Measurements from ENCODE around the gene SRL. TPM values are rescaled to one million over a fixed set of nuclear protein-coding genes. Genes with fewer than 3 reads are reported as not detected.

SRL gene
- total RNA-seq, 4 donors from 2014 or later: 0.84 to 3.6 (median 1.5) TPM

DNA sequence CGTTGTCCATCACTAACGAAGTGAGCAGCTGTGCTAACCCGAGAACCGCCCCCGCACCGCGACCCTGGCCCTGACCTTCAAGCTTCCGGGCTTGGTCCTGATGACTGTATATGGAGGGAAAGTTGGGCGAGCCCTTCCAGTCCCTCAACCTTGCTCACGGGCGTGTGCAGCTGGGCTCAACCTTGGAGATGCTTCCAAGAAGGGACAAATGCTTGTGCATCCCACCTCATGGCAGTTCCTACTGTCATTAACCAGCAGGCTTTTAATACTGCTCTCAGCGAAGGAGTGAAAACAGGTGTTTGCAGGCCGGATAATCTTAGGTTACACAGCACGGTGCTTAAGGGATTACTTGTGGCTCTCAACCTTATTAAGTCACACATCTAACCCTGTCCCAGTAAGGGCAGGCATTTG lies 33.5 kb downstream of the SRL start:
- DNase-seq (ENCODE audit: low spot score in 2 of 2): no peak
- Histone ChIP-seq H3K36me3 (no peaks in the 10 kb centered on the region), H3K4me3 (no peak overlapping the region), H3K27me3 (no peaks in the 10 kb centered on the region), H3K9me3 (no peaks in the 10 kb centered on the region), H3K4me1 (no peaks in the 10 kb centered on the region), H3K27ac (no peak overlapping the region)
- 57 to 61% methylated on average over 13 to 14 of the region's 14 CpGs for WGBS, 2 donors
- TF ChIP-seq, protein P1, sequence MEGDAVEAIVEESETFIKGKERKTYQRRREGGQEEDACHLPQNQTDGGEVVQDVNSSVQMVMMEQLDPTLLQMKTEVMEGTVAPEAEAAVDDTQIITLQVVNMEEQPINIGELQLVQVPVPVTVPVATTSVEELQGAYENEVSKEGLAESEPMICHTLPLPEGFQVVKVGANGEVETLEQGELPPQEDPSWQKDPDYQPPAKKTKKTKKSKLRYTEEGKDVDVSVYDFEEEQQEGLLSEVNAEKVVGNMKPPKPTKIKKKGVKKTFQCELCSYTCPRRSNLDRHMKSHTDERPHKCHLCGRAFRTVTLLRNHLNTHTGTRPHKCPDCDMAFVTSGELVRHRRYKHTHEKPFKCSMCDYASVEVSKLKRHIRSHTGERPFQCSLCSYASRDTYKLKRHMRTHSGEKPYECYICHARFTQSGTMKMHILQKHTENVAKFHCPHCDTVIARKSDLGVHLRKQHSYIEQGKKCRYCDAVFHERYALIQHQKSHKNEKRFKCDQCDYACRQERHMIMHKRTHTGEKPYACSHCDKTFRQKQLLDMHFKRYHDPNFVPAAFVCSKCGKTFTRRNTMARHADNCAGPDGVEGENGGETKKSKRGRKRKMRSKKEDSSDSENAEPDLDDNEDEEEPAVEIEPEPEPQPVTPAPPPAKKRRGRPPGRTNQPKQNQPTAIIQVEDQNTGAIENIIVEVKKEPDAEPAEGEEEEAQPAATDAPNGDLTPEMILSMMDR (IDR thresholded peaks at IDR 0.05): no peak
- no peak for TF ChIP-seq EP300 (IDR thresholded peaks at IDR 0.05)
- TF ChIP-seq POLR2A (IDR thresholded peaks at IDR 0.05): no peak

DNA sequence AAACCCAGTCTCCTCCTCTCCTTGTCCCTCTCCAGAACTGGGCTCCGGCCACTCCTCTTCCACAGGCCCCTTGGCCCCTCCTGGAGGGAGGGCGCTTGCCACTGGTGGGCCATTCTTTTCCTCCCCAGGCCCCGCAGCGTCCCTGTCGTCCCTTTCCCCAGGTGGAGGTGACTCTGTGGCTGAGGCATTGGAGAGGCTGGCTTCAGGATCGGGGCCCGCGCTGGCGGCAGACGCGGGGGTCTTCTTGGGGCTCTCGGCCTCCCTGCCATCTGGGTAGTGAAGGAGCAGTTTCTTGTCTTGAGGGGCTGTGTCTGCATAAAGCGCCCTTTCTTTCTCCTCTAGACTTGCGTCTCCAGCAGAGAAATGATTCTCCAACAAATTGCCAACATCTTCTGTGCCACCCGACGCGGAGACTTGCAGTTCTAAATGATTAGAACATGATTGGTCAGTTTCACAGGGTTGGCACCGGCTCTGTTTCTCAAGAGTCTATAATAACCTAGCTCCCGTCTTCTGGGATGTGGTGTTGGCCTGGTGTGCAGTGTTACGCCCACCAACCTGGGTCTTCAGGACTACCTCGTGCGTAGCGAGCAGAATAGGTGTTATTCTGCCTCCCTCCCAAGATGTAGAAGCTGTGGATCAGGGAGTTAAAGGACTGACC lies 34.1 kb downstream of the SRL start:
- Histone ChIP-seq H3K4me3 (no peak overlapping the region), H3K36me3 (no peaks in the 10 kb centered on the region), H3K4me1 (no peaks in the 10 kb centered on the region), H3K27ac (no peak overlapping the region), H3K27me3 (no peaks in the 10 kb centered on the region), H3K9me3 (no peaks in the 10 kb centered on the region)
- WGBS, 2 donors: 78 to 79% methylated on average over 23 of the region's 23 CpGs
- no peak for DNase-seq (ENCODE audit: low spot score in 2 of 2)
- TF ChIP-seq, protein P1 (IDR thresholded peaks at IDR 0.05): no peak
- no peak for TF ChIP-seq EP300 (IDR thresholded peaks at IDR 0.05)
- TF ChIP-seq POLR2A (IDR thresholded peaks at IDR 0.05): no peak

DNA sequence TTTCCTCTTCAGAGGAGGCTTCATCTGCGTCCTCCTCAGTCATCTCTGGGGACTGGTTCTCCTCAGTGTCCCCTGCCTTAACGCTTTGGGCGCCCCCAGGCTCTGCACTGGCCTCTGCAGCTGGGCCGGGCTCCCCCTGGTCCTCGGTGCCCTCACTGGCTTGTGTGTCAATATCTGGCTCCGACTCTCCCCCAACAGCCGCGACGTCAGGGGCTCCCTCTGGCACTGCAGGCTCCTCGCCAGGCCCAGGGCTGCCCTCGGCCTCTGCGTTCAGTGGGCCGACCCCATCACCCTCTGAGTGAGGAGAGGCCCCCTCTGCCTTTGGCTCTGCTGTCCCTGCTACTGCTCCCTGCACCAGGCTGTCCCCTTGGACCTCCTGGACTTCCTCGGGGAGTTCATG lies 34.7 kb downstream of the SRL start:
- WGBS, 2 donors: 48 to 62% methylated on average over 14 of the region's 14 CpGs
- DNase-seq (ENCODE audit: low spot score in 2 of 2): no peak
- no peak for TF ChIP-seq EP300 (IDR thresholded peaks at IDR 0.05)
- TF ChIP-seq POLR2A (IDR thresholded peaks at IDR 0.05): no peak
- TF ChIP-seq, protein P1 (IDR thresholded peaks at IDR 0.05): no peak

DNA sequence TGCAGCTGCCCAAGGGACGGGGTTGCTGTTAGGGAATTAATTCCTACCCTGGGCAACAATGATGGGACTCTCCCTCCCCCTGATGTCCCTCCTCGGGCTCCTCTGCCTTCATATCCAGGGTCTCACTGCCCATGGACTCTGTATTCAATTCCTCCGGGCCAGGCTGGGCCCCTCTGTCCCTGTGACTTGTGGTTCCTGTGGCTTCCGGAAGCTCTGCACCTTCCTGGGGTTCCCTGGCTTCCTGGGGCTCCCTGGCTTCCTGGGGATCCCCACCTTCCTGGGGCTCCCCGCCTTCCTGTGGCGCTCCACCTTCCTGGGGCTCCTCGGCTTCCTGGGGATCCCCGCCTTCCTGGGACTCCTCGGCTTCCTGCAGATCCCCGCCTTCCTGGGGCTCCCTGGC lies 35.2 kb downstream of the SRL start:
- Histone ChIP-seq H3K9me3 (no peaks in the 10 kb centered on the region), H3K4me3 (no peak overlapping the region), H3K27ac (no peak overlapping the region), H3K36me3 (no peaks in the 10 kb centered on the region), H3K27me3 (no peaks in the 10 kb centered on the region), H3K4me1 (no peaks in the 10 kb centered on the region)
- TF ChIP-seq, protein P1 (IDR thresholded peaks at IDR 0.05): no peak
- TF ChIP-seq POLR2A (IDR thresholded peaks at IDR 0.05): no peak
- TF ChIP-seq EP300 (IDR thresholded peaks at IDR 0.05): no peak
- WGBS, 2 donors: 75 to 79% methylated on average over 10 of the region's 10 CpGs
- DNase-seq (ENCODE audit: low spot score in 2 of 2): no peak

More for the DNA sequence above, 34.7 kb downstream of the SRL start:
- Histone ChIP-seq H3K4me3 (no peak overlapping the region), H3K9me3 (no peaks in the 10 kb centered on the region), H3K4me1 (no peaks in the 10 kb centered on the region), H3K27ac (no peak overlapping the region), H3K27me3 (no peaks in the 10 kb centered on the region), H3K36me3 (no peaks in the 10 kb centered on the region)

DNA sequence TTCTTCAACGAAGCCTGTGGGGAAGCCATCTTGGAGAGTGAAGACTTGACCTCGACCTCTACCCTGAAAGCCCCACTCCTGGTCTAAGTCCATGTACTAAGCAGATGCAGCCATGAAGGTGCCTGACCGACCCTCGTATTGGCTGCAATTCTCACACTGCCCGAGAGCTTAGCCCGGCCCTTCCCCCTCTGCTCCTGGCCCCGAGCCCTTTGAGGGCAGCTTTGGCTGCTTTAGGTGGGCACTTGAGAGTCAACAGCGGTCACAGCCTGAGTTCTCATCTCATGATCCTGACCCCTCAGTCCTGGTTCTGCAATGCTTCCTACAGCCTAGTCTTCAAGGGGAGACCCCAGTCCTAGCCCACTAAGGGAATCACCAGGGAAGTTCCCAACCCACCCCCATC lies 35.9 kb downstream of the SRL start:
- H3K4me3 ChIP-seq: no peak overlapping the region
- no peaks in the 10 kb centered on the region for H3K9me3 ChIP-seq
- H3K4me1 ChIP-seq: no peaks in the 10 kb centered on the region
- no peak for DNase-seq (ENCODE audit: low spot score in 2 of 2)
- WGBS, 2 donors: 81 to 82% methylated on average over 8 of the region's 8 CpGs
- TF ChIP-seq EP300 (IDR thresholded peaks at IDR 0.05) (no peak), POLR2A (IDR thresholded peaks at IDR 0.05) (no peak)
- TF ChIP-seq, protein P1 (IDR thresholded peaks at IDR 0.05): no peak
- H3K27me3 ChIP-seq: no peaks in the 10 kb centered on the region
- H3K36me3 ChIP-seq: no peaks in the 10 kb centered on the region
- no peak overlapping the region for H3K27ac ChIP-seq

All from tibial nerve (tissue), 4 donors.